EH (cell line): ENCODE data around the gene MDP1.
"Not testable (repeated sequence)": the region's sequence is repeated elsewhere in the genome, so short reads cannot be mapped to it uniquely, and the experiment has no call there.

Experiments
- DNase-seq: peaks from one replicate; pipeline ENCODE4 v3.0.0-alpha.2; 2015; ENCODE audit warnings: low read depth

Gene MDP1

DNA sequence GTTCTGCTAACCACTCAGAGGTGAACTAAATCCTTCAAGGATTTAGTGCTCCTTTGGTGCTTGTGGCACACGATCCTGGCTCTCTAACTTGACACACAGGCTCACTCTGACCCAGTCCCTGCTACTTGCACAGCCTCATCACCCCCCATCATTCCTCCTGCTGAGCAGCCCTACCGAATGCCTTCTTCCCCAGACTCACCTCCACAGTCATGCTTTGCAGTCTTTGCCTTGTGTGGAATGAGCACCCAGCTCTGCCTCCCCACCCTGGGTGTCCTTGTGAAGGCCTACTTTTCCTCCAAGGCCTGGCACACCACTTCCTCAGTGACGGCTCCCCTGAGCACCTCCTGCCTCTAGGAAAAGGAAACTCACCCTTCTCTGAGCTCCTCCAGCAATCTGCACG lies 34.5 kb upstream of the MDP1 start:
- no peak for DNase-seq

DNA sequence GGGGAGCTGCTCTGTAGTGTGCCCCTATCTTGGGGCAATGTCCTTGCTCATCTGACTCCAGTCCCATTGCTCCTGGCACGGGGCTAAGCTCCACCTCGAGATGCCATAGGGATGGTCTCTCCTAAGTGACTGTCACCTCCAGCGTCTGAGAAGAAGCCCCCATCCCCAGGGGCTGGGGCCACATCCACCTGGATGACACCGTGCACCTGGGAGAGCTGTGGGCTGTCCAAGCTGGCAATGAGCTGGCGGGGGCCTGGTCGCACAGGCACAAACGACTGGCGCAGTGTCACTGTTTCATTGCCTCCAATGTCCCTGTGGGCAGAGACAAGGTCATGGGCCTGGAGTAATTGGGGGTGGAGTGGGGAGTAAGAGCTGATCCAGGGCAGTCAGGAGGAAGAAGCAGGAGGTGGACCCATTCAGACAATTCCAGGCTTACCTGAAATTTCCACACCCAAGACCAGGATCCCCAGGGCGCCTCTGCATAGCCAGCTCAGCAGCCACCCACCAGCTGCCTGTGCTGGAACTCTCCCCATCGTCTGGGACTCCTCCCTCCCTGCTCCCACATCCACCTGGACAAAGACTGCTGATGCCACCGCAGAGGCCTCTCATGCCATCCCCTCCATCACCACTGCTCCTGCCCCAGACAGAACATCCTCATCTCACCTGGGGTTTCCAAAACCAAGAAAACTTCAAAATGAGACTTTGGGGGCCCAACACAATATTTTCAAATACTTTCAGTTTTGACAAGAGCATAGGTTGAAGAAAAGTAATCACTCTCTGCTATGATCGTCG lies 33.6 kb upstream of the MDP1 start:
- DNase-seq = no peak

DNA sequence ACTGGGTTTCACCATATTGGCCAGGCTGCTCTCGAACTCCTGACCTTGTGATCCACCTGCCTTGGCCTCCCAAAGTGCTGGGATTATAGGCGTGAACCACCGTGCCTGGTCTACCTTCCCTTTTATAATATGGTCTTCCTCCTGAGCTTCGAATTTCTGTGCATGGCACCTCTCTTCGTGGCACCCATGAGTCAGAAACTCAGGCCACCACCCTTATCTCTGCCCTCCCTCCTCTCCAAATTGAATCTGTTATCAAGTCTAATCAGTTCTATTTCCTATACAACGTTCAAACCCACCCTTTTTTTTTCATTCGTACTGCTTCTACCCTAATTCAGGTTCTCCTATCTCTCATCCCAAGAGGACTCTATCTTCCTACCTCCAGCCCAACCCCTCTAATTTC lies 31.6 kb upstream of the MDP1 start:
- no peak for DNase-seq

DNA sequence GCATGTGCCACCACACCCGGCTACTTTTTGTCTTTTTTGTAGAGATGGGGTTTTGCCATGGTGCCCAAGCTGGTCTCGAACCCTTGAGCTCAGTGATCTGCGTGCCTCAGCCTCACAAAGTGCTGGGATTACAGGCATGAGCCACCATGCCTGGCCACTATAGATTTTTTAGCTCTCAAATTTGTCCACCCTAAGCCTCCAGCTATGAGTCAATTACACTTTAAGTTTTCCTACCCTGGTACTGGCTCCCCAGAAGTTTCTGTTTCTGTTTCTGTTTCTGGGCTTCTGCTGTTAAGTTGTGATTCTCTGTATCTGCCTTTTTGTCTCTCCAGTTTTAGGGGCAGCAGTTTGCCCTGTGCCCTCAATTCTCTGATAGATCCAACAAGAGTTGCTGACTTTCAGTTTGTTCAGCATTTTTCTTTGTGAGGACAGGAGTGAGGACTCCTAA lies 30.9 kb upstream of the MDP1 start:
- peak; percentile 31 for DNase-seq

GRCh38 chr14:24245350-24245749 lies 29.5 kb upstream of the MDP1 start:
- not testable (repeated sequence) for DNase-seq

GRCh38 chr14:24243336-24243836 lies 27.5 kb upstream of the MDP1 start:
- DNase-seq = no peak

- peak; percentile 94 for DNase-seq
These were observed 26.1 kb upstream of the MDP1 start for GRCh38 chr14:24241829-24242443.

DNA sequence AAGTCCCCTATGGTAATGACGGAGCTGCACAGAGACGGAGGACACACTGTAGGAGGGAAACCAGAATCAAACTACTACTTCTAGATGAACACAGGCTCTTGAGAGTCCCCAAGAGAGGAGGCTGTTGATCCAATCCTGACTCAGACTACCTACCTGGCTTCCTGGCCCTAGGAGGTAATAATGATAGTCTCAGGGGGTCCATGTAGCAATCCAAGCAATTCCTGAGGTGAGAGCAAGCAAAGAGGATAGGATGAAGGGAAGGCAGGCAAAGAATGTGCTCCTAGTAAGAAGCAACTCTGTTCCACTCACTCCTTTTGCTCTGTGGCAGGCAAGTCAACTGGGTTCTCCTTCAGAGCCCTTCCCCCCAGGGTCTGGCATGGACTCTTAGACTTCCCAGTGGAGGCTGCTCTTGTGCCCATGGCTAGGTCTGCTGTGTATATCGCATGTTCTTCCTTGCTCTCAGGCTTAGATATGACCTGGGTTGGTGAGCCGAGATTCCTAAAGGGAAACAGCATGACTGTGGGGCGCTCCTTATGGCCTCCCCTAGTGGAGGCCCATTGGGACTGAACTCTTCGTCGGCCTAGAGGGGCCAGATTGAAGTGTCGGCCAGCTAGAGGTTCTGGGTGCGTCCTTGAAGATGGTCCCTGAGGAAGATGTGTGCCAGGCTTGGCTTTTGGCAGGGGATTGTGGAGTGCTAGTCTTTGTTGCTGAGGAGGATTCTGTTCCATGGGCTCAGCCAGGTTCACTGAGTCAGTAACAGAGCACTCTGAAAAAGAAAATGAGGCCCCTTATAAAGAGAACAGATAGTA lies 24.4 kb upstream of the MDP1 start:
- no peak for DNase-seq

GRCh38 chr14:24238527-24239037 lies 22.7 kb upstream of the MDP1 start:
- peak; percentile 25 for DNase-seq

DNA sequence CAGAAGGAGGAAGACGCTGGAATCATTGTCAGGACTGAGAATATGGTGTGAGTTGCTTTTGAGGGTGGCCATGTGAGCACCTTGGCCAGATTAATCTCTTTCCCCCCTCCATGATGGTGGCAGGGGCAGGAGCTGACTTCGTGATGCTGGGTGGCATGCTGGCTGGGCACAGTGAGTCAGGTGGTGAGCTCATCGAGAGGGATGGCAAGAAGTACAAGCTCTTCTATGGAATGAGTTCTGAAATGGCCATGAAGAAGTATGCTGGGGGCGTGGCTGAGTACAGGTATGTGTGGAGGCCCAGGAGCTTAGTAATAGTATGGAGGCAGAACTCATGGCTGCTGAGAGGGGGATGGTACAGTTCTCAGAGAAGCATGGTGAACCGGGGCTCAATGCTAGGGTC lies 22.3 kb upstream of the MDP1 start:
- no peak for DNase-seq

GRCh38 chr14:24237463-24237955 lies 21.6 kb upstream of the MDP1 start:
- DNase-seq = no peak

DNA sequence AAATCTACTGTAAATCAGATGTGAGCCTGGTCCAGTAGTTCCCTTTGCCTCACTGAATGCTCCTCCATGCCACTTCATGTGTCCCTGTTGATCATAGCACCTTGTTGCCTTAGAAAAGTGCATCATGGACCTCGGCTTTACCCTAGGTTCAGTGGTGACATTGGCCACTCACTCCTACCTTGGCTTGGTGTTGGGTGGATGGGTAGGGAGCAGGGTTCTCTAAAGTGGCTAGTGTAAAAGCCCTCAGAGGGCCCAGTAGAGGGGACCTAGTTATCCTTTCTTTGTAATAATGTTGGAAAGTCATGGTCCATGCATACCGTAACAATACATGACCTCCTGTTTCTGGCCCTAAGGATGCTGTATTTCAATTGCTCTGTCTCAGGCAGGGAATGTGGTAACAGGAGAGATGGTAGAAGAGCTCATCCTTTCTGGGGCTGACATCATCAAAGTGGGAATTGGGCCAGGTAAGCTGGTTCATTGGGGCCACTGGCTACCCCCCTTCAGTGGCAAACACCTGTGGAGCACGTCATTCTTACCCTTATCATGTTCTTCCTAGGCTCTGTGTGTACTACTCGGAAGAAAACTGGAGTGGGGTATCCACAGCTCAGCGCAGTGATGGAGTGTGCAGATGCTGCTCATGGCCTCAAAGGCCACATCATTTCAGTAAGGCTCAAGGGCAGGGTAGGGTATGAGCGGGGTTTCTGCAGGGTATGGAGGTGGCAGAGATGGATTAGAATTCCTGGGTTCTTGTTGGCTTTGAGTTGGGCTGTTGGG lies 21.0 kb upstream of the MDP1 start:
- no peak for DNase-seq

DNA sequence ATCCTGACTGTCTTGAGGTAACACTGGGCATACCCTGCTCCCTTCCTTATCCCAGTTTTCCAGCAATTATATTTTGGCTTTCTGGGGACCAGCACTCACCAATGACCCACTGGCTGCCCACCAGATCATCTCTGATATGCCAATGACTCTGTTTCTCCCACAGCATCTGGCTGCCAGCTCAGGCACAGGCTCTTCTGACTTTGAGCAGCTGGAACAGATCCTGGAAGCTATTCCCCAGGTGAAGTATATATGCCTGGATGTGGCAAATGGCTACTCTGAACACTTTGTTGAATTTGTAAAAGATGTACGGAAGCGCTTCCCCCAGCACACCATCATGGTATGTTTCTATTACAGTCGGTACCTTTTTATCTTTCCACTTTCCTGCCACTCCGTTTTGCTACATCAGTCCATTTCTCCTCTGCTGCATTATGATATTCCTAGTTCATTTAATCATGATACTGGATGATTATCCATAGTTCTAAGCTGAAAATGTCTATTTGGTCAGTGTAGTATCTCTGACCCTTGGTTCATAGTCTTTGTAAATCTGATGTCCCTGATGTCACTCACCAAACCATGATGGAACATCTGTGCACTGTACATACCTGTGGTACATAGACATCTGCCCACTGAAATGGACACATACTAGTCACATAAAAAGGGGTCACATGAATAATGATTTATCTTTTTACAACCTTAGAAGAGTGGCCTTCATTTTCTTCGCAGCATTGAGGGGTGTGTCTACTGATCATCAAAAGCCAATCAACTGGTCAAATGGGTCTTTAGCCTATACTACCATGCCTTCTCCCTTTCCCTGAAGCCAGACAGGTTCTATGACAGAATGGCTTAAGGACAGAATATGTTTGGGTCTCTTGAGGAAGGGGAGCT lies 20.2 kb upstream of the MDP1 start:
- no peak for DNase-seq

DNA sequence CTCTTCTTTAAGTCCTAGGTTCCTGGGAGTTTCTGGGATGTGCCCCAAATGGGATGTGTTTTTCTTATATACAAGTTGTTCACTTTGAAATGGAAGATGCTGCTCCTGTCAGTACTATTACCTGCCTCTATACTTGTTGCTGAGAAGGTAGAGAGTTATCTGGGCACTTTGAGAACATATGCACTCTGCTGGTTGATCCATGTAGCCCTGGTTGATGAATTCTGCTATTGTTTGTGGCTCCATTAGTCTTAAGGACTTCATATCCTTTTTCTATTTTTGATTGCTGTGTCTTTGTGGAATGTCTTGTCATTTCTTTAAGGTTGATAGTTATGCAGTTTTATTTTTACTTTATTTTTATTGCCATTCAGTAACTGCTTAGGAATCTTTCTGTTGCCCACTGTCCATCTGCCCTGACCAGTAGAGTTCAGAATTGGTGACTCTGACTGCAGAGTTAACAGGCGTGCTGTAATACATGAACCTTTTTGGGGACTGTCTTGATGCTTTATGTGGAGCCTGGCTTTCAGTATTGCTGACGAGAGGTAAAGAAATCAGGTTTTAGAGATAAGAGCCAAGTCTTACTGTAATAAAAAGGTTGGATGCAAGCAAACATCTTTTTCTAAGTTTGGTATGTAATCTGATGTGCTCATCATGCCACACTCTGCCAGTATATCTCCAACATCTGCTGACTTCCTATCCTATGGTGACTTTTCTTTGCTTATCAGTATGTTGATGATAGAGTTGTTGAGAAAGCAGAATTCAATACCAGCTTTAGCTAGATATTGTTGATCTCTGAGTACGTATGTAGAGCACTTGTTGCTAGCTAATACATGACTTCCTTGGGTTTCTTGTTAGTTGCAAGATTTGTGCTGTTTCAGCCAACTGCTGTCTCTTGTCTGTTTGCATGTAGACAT lies 18.5 kb upstream of the MDP1 start:
- DNase-seq = peak; percentile 53

DNA sequence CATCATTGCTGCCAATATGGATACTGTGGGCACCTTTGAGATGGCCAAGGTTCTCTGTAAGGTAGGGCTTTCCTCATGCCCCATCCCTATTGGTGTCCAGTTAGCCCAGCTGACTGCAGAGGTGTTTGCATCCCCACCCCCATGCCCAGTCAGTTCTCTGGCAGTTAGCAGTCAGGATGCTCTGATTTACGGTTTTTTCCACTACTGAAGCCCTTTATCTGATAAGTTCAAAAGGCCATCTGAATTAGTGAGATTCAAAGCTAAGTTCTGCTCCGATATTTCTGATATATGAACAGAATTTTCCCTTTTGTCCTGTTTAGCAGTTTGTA lies 17.6 kb upstream of the MDP1 start:
- peak; percentile 21 for DNase-seq

GRCh38 chr14:24232645-24233537 lies 17.0 kb upstream of the MDP1 start, which contains the start of gene GMPR2:
GMPR2 (plus strand) TSS chr14:24232929; CDS start chr14:24233254, 325 bp downstream.
- DNase-seq = no peak

GRCh38 chr14:24232121-24232644 lies 16.3 kb upstream of the MDP1 start, which contains the start of gene NEDD8:
NEDD8 (minus strand) TSS chr14:24232367; CDS start chr14:24232267, 100 bp downstream.
- peak; percentile 98 for DNase-seq
